GM19397 (cell line): ENCODE data around the gene TMEM116.
"Not testable (repeated sequence)": the region's sequence is repeated elsewhere in the genome, so short reads cannot be mapped to it uniquely, and the experiment has no call there.

Experiments used
- ATAC-seq: cut with Tn5 transposase; IDR thresholded peaks from one replicate; pipeline ENCODE4 v1.9.1; 2021; ENCODE audit warnings: mild to moderate bottlenecking, moderate library complexity; ENCODE audit not compliant: unreplicated experiment

TMEM116 gene

GRCh38 chr12:112012775-112013600 is at the start of gene TMEM116, which contains the start of gene ERP29:
TSS of gene TMEM116 (minus strand) at chr12:112013165. CDS start at chr12:112005270, 7,895 bp downstream.
TSS of gene ERP29 (plus strand) at chr12:112013426. CDS start at chr12:112013466, 40 bp downstream.
- peak; percentile 76 for ATAC-seq

- ATAC-seq, result no peak
Measured at GRCh38 chr12:112061137-112061536, 48.2 kb upstream of the TMEM116 start.

GRCh38 chr12:112049351-112049750 is 36.4 kb upstream of the TMEM116 start:
- no peak for ATAC-seq

- no peak for ATAC-seq
Measured at GRCh38 chr12:112046003-112046402, 33.0 kb upstream of the TMEM116 start.

- ATAC-seq, result not testable (repeated sequence)
Measured at GRCh38 chr12:112036614-112037013, 23.6 kb upstream of the TMEM116 start.

GRCh38 chr12:112035219-112035785 is 22.3 kb upstream of the TMEM116 start:
- ATAC-seq, result no peak

- no peak for ATAC-seq
Measured at GRCh38 chr12:112032292-112032691, 19.3 kb upstream of the TMEM116 start.

GRCh38 chr12:112031472-112031871 is 18.5 kb upstream of the TMEM116 start:
- no peak for ATAC-seq

- ATAC-seq, result no peak
Measured at GRCh38 chr12:112029301-112029700, 16.3 kb upstream of the TMEM116 start.

GRCh38 chr12:112025808-112026375 is 12.9 kb upstream of the TMEM116 start:
- no peak for ATAC-seq

GRCh38 chr12:112023759-112024396 is 10.9 kb upstream of the TMEM116 start:
- ATAC-seq, result no peak

- no peak for ATAC-seq
Measured at GRCh38 chr12:112022241-112023016, 9.5 kb upstream of the TMEM116 start.

- ATAC-seq, result no peak
Measured at GRCh38 chr12:112020947-112021457, 8.0 kb upstream of the TMEM116 start.

GRCh38 chr12:112018571-112019237 is 5.7 kb upstream of the TMEM116 start:
- ATAC-seq, result no peak

- no peak for ATAC-seq
Measured at GRCh38 chr12:112017041-112017440, 4.1 kb upstream of the TMEM116 start.

- ATAC-seq, result no peak
Measured at GRCh38 chr12:112015938-112016337, 3.0 kb upstream of the TMEM116 start.

GRCh38 chr12:112013601-112014402 is 837 bp upstream of the TMEM116 start:
- peak; percentile 22 for ATAC-seq

- no peak for ATAC-seq
Measured at GRCh38 chr12:112011685-112012084, 1.3 kb downstream of the TMEM116 start.
